Measurements from ENCODE around the gene ARPC5L. TPM values are rescaled to one million over a fixed set of nuclear protein-coding genes. Genes with fewer than 3 reads are reported as not detected.

The ARPC5L gene
- total and polyA plus RNA-seq, 2 of the 8 experiments (the other 6 are each of a cell fraction or from before 2014, with no cell fraction given), result 34.1 to 50.6 TPM

DNA sequence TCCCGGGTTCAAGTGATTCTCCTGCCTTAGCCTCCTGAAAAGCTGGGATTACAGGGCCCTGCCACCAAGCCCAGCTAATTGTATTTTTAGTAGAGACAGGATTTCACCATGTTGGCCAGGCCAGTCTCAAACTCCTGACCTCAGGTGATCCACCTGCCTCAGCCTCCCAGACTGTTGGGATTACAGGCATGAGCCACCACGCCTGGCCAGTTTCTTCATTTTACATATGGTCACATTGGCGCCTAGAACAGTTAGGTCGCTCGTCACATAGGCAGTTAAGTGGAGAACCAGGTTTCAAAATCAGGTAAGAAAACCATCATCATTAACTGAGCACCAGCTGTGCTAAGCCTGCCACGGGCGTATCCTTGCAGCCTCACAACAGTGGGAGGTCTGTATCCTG is 48.9 kb upstream of the ARPC5L start:
- no peak overlapping the region for H2BK20ac ChIP-seq (ENCODE audit: low read length)
- no peak overlapping the region for H4K91ac ChIP-seq (replicated peaks; ENCODE audit: insufficient read length, low read length)
- H3K23me2 ChIP-seq (ENCODE audit: low read depth, low read length), result peaks cover 2% of the 10 kb centered on the region; the same call in 1 of the 2 replicates
- H4K5ac ChIP-seq (ENCODE audit: insufficient read length, low read depth, low read length), result no peak overlapping the region
- H4K20me1 ChIP-seq (replicated peaks in 1 of 2; ENCODE audit: control insufficient read depth in 1 of 2, insufficient read depth in 2 of 2, low read length in 2 of 2), result no peaks in the 10 kb centered on the region
- H3K79me1 ChIP-seq (ENCODE audit: low read depth, low read length), result no peaks in the 10 kb centered on the region
- H2BK5ac ChIP-seq (ENCODE audit: low read depth, low read length), result no peak overlapping the region
- ChIA-PET CTCF (ENCODE audit: partially characterized antibody) (interaction anchor here (1.3 to 65.2 kb wide), 5 partner anchors 20 to 195 kb away, joined by 3 to 1529 read pairs (median 10); partner anchors contain the start of genes ARPC5L, NR6A1, OLFML2A and RPL35), POLR2A (ENCODE audit: partially characterized antibody) (interaction anchor here (0.8 to 5.9 kb wide), 6 partner anchors 33 to 49 kb away, joined by 3 to 23 read pairs (median 4); partner anchors contain the start of genes ARPC5L, NR6A1 and RPL35)
- no peaks in the 10 kb centered on the region for H3K36me3 ChIP-seq (ENCODE audit: control insufficient read depth in 2 of 4, insufficient read depth in 4 of 4, low read length in 3 of 4)
- DNase-seq (ENCODE audit: low read depth in 1 of 2, low spot score in 2 of 2), result no peak
- TF ChIP-seq RBBP5 (IDR thresholded peaks at IDR 0.05; ENCODE audit: borderline replicate concordance, low read depth, low read length) (no peak), JUND (IDR thresholded peaks at IDR 0.05; ENCODE audit: low read length) (no peak), CTBP2 (IDR thresholded peaks at IDR 0.05; ENCODE audit: borderline replicate concordance, insufficient read depth, insufficient read length, low read length) (no peak), JUN (IDR thresholded peaks at IDR 0.05; ENCODE audit: low read depth, low read length) (no peak), SP2 (IDR thresholded peaks at IDR 0.05; ENCODE audit: low read length) (no peak), CHD1 (IDR thresholded peaks at IDR 0.05; ENCODE audit: low read depth, low read length) (no peak), FOSL1 (IDR thresholded peaks at IDR 0.05; ENCODE audit: insufficient read depth, low read depth, low read length) (no peak), GTF2F1 (IDR thresholded peaks at IDR 0.05; ENCODE audit: borderline replicate concordance, low read depth, low read length) (no peak)
- TF ChIP-seq, protein P1, sequence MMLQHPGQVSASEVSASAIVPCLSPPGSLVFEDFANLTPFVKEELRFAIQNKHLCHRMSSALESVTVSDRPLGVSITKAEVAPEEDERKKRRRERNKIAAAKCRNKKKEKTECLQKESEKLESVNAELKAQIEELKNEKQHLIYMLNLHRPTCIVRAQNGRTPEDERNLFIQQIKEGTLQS (IDR thresholded peaks at IDR 0.05; ENCODE audit: insufficient read depth, low read depth, low read length), result no peak
- TF ChIP-seq, protein P2, sequence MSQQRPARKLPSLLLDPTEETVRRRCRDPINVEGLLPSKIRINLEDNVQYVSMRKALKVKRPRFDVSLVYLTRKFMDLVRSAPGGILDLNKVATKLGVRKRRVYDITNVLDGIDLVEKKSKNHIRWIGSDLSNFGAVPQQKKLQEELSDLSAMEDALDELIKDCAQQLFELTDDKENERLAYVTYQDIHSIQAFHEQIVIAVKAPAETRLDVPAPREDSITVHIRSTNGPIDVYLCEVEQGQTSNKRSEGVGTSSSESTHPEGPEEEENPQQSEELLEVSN (IDR thresholded peaks at IDR 0.05), result no peak
- H3K4me1 ChIP-seq (replicated peaks in 1 of 4; ENCODE audit: control insufficient read depth in 3 of 4, insufficient read depth in 4 of 4, low read length in 3 of 4), result peaks cover 10 to 20% (median 16%) of the 10 kb centered on the region in 4 experiments
- WGBS, 2 experiments (ENCODE audit: extremely low coverage in 1 of 2, insufficient coverage in 1 of 2, insufficient read length in 1 of 2, insufficient replicate concordance in 2 of 2, low coverage in 1 of 2, low lambda C conversion rate in 2 of 2, missing lambda C conversion rate in 1 of 2), result 89% methylated on average over 7 of the region's 7 CpGs; no CpG with 5 or more reads in 1 of the 2 experiments
- no peak overlapping the region for H3K14ac ChIP-seq (ENCODE audit: insufficient read length)
- no peaks in the 10 kb centered on the region for H3K27me3 ChIP-seq (replicated peaks in 1 of 4; ENCODE audit: control insufficient read depth in 3 of 4, extremely low read depth in 1 of 4, insufficient read depth in 3 of 4, low read length in 3 of 4)
- H3K56ac ChIP-seq (replicated peaks; ENCODE audit: insufficient read length, low read depth, low read length), result no peak overlapping the region
- H2BK120ac ChIP-seq (replicated peaks; ENCODE audit: low read depth, low read length), result no peak overlapping the region
- no peak overlapping the region for H3K18ac ChIP-seq (ENCODE audit: extremely low read depth, low read length)
- no peaks in the 10 kb centered on the region for H3K9me3 ChIP-seq (ENCODE audit: insufficient read depth in 2 of 2, low read depth in 1 of 2, low read length in 1 of 2)
- H2BK15ac ChIP-seq (ENCODE audit: low read length), result peak overlapping the region; percentile 61; the same call in 1 of the 2 replicates
- H2AFZ ChIP-seq (ENCODE audit: low read length), result no peak overlapping the region
- no peak overlapping the region for H3K23ac ChIP-seq (ENCODE audit: insufficient read length)
- H3K4me2 ChIP-seq (ENCODE audit: insufficient read depth in 1 of 2, low read depth in 2 of 2, low read length in 2 of 2), result no peak overlapping the region
- H3K4ac ChIP-seq (replicated peaks; ENCODE audit: insufficient read length, low read depth, low read length), result no peak overlapping the region
- H2BK12ac ChIP-seq (ENCODE audit: low read depth, low read length), result peak overlapping the region; percentile 93; the same call in 1 of the 2 replicates
- FAIRE-seq, result no peak
- H4K8ac ChIP-seq (ENCODE audit: extremely low read depth, insufficient read depth, low read length), result no peak overlapping the region
- H3K79me2 ChIP-seq (ENCODE audit: control insufficient read depth in 1 of 2, insufficient read depth in 2 of 2, low read length in 2 of 2), result no peaks in the 10 kb centered on the region
- no peak overlapping the region for H3K9ac ChIP-seq (replicated peaks in 1 of 4; ENCODE audit: extremely low read depth in 1 of 4, low read depth in 3 of 4, low read length in 3 of 4)
- no peak overlapping the region for H3K27ac ChIP-seq (ENCODE audit: low read depth, low read length)
- H3K4me3 ChIP-seq (ENCODE audit: extremely low read depth in 1 of 4, insufficient read depth in 2 of 4, low read depth in 3 of 4, low read length in 4 of 4), result no peak overlapping the region
- 0 out of 2 replicates have a peak overlapping the region, but pooled peaks have one; percentile 41 for H2AK5ac ChIP-seq (ENCODE audit: low read depth, low read length)

Measured in H1 (cell line).